H9 (cell line): ENCODE results near the gene TXNDC17. TPM values are rescaled to one million over a fixed set of nuclear protein-coding genes. Genes with fewer than 3 reads are reported as not detected.

Experiments
- DNase-seq: peaks from one replicate; pipeline ENCODE4 v3.0.0-alpha.2; 2017
- H2AFZ ChIP-seq: one replicate; pipeline ENCODE4 v1.6.1; 2013; ENCODE audit warnings: mild to moderate bottlenecking, low read length, control low read depth, moderate library complexity
- H2AK5ac ChIP-seq: 2 replicates; pipeline ENCODE4 v1.6.1; 2013; ENCODE audit warnings: low read length, control low read depth, mixed read lengths; ENCODE audit not compliant: insufficient read length
- H2BK120ac ChIP-seq: one replicate; pipeline ENCODE4 v1.6.1; 2013; ENCODE audit warnings: low read depth, mild to moderate bottlenecking, low read length, control low read depth, inconsistent platforms; ENCODE audit not compliant: poor library complexity, severe bottlenecking
- H2BK12ac ChIP-seq: 2 replicates; pipeline ENCODE4 v1.6.1; 2013; ENCODE audit warnings: low read length, control low read depth, mixed read lengths, low read depth; ENCODE audit not compliant: insufficient read length
- H2BK15ac ChIP-seq: 2 replicates; pipeline ENCODE4 v1.6.1; 2013; ENCODE audit warnings: low read depth, low read length, control low read depth
- H2BK20ac ChIP-seq: one replicate; pipeline ENCODE4 v1.6.1; 2013; ENCODE audit warnings: low read depth, mild to moderate bottlenecking, low read length, control low read depth, inconsistent platforms; ENCODE audit not compliant: poor library complexity, severe bottlenecking
- H2BK5ac ChIP-seq: 2 replicates; pipeline ENCODE4 v1.6.1; 2013; ENCODE audit warnings: low read length, control low read depth, mixed read lengths; ENCODE audit not compliant: insufficient read length
- H3K14ac ChIP-seq: 2 replicates; pipeline ENCODE4 v1.6.1; 2013; ENCODE audit warnings: low read length, control low read depth; ENCODE audit not compliant: insufficient read depth
- H3K18ac ChIP-seq: 2 replicates; pipeline ENCODE4 v1.6.1; 2013; ENCODE audit warnings: low read depth, mild to moderate bottlenecking, mixed read lengths, low read length, control low read depth; ENCODE audit not compliant: insufficient read length
- H3K23ac ChIP-seq: 2 replicates; pipeline ENCODE4 v1.6.1; 2013; ENCODE audit warnings: low read length, control low read depth, mixed read lengths, low read depth; ENCODE audit not compliant: insufficient read length
- H3K23me2 ChIP-seq: 2 replicates; pipeline ENCODE4 v1.6.1; 2013; ENCODE audit warnings: low read depth, mild to moderate bottlenecking, mixed read lengths, low read length, control low read depth; ENCODE audit not compliant: insufficient read length, poor library complexity, severe bottlenecking
- H3K27ac ChIP-seq: 2 replicates; pipeline ENCODE4 v1.5.1; 2013; ENCODE audit warnings: low read length, control low read depth, mixed read lengths, low read depth; ENCODE audit not compliant: insufficient read length
- H3K27me3 ChIP-seq: 2 replicates; pipeline ENCODE4 v1.6.1; 2013; ENCODE audit warnings: low read length, control low read depth, inconsistent platforms; ENCODE audit not compliant: insufficient read depth
- H3K4ac ChIP-seq: 2 replicates; pipeline ENCODE4 v1.6.1; 2013; ENCODE audit warnings: low read depth, mild to moderate bottlenecking, control low read depth, inconsistent platforms, low read length, moderate library complexity
- H3K4me1 ChIP-seq: 2 replicates; pipeline ENCODE4 v1.6.1; 2013; ENCODE audit warnings: low read length, control low read depth, inconsistent platforms; ENCODE audit not compliant: insufficient read depth
- H3K4me2 ChIP-seq: 2 replicates; pipeline ENCODE4 v1.6.1; 2013; ENCODE audit warnings: low read length, control low read depth, mixed read lengths; ENCODE audit not compliant: insufficient read length, insufficient read depth
- H3K56ac ChIP-seq: 2 replicates; pipeline ENCODE4 v1.6.1; 2013; ENCODE audit warnings: low read depth, mild to moderate bottlenecking, mixed read lengths, low read length, control low read depth; ENCODE audit not compliant: insufficient read length
- H3K79me1 ChIP-seq: 2 replicates; pipeline ENCODE4 v1.6.1; 2013; ENCODE audit warnings: low read depth, mild to moderate bottlenecking, moderate library complexity, low read length, control low read depth, inconsistent platforms; ENCODE audit not compliant: insufficient read depth, poor library complexity, severe bottlenecking
- H3K79me2 ChIP-seq: 2 replicates; pipeline ENCODE4 v1.6.1; 2013; ENCODE audit warnings: low read length, control low read depth, inconsistent platforms; ENCODE audit not compliant: insufficient read depth
- H3K9ac ChIP-seq: 2 replicates; pipeline ENCODE4 v1.6.1; 2013; ENCODE audit warnings: low read length, control low read depth, mixed read lengths; ENCODE audit not compliant: insufficient read length; ENCODE audit errors: extremely low read depth
- H3K9me3 ChIP-seq: one replicate; pipeline ENCODE4 v1.6.1; 2013; ENCODE audit warnings: low read depth, low read length, inconsistent platforms; ENCODE audit not compliant: control insufficient read depth
- H3T11ph ChIP-seq: one replicate; pipeline ENCODE4 v1.6.1; 2013; ENCODE audit warnings: mild to moderate bottlenecking, low read length, control low read depth, inconsistent platforms
- H4K20me1 ChIP-seq: one replicate; pipeline ENCODE4 v1.6.1; 2013; ENCODE audit not compliant: control insufficient read depth, insufficient read length, insufficient read depth
- H4K5ac ChIP-seq: 2 replicates; pipeline ENCODE4 v1.6.1; 2013; ENCODE audit warnings: low read depth, mild to moderate bottlenecking, mixed read lengths, low read length, control low read depth; ENCODE audit not compliant: insufficient read length
- H4K8ac ChIP-seq: replicated peaks from 2 replicates; pipeline ENCODE4 v1.6.1; 2013; ENCODE audit warnings: low read length, control low read depth, mixed read lengths, low read depth; ENCODE audit not compliant: insufficient read length
- H4K91ac ChIP-seq: 2 replicates; pipeline ENCODE4 v1.6.1; 2013; ENCODE audit warnings: low read depth, mild to moderate bottlenecking, moderate library complexity, mixed read lengths, low read length, control low read depth; ENCODE audit not compliant: insufficient read length
- H3K27ac Mint-ChIP-seq, 3 experiments: 2 replicates in 2 of 3; 3 replicates in 1 of 3; pipeline ENCODE4 v1.8.0; 2020 to 2021; ENCODE audit warnings: mixed read lengths in 3 of 3, mild to moderate bottlenecking in 1 of 3, moderate library complexity in 1 of 3
- H3K27me3 Mint-ChIP-seq: 2 replicates; pipeline ENCODE4 v1.8.0; 2021; ENCODE audit warnings: low read depth, mild to moderate bottlenecking, moderate library complexity, mixed read lengths
- H3K36me3 Mint-ChIP-seq, 3 experiments: 2 replicates in 2 of 3; 3 replicates in 1 of 3; pipeline ENCODE4 v1.8.0; 2020 to 2021; ENCODE audit warnings: low read depth in 3 of 3, mixed read lengths in 3 of 3; ENCODE audit not compliant: insufficient read depth in 1 of 3
- H3K4me1 Mint-ChIP-seq, 2 experiments: 2 replicates each; pipeline ENCODE4 v1.8.0; 2020; ENCODE audit warnings: mixed read lengths in 2 of 2
- H3K4me3 Mint-ChIP-seq, 2 experiments: 2 replicates in 1 of 2; 3 replicates in 1 of 2; pipeline ENCODE4 v1.8.0; 2020 to 2021; ENCODE audit warnings: mild to moderate bottlenecking in 2 of 2, mixed read lengths in 2 of 2, moderate library complexity in 1 of 2
- H3K9me3 Mint-ChIP-seq, 2 experiments: 2 replicates in 1 of 2; 3 replicates in 1 of 2; pipeline ENCODE4 v1.8.0; 2020; ENCODE audit warnings: mild to moderate bottlenecking in 2 of 2, mixed read lengths in 2 of 2, moderate library complexity in 1 of 2
- WGBS: extraction: QIAGEN DNeasy Blood & Tissue Kit; methylation state at CpG from one replicate; pipeline ENCODE4 v1.1.7; 2013; ENCODE audit warnings: missing lambda C conversion rate, low lambda C conversion rate, mixed read lengths; ENCODE audit not compliant: insufficient read length; ENCODE audit errors: extremely low coverage; 5-methylcytosine and 5-hydroxymethylcytosine counted together
- total RNA-seq: library from RNA; stranded (reverse); gene quantifications from 2 replicates; pipeline ENCODE4 v1.2.1, GENCODE V29; 2021
- TF ChIP-seq, protein P1 (sequence below): fragments of 200-600 bp; sonication (generic); conservative IDR thresholded peaks from 3 replicates; pipeline ENCODE4 v1.8.0; 2021; ENCODE audit warnings: antibody characterized with exemption, mild to moderate bottlenecking

Gene TXNDC17
- total RNA-seq, 1 experiment from 2014 or later, result 170 TPM

DNA sequence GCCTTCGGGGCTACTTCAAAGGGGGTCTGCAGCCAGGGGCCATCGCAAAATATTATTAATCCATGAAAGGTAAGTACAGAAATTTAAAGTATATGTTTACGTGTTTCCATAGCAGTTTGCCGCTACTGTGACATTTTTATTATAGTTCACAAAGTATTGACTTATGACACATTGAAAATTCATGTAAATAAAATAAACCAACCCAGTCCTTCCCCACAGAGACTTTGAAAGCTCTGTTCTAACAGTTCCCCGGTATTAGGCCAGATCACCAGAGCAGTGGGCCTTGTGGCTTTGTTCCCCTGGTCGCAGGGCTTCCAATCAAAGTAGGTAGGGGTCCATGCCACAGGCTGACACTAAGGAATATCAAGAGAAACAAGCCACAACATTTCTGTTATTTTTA, 14.2 kb upstream of the TXNDC17 start:
- no peak overlapping the region for H2BK120ac ChIP-seq
- no peak overlapping the region for H4K5ac ChIP-seq
- no peak overlapping the region for H2AK5ac ChIP-seq
- no peak overlapping the region for H3K23ac ChIP-seq
- H2BK12ac ChIP-seq, result no peak overlapping the region
- H3K79me2 ChIP-seq, result no peaks in the 10 kb centered on the region
- H3K4me3 Mint-ChIP-seq, result no peak overlapping the region
- H2BK20ac ChIP-seq, result no peak overlapping the region
- H2BK5ac ChIP-seq, result no peak overlapping the region
- no peaks in the 10 kb centered on the region for H3K4me1 ChIP-seq
- H3K27ac ChIP-seq, result no peak overlapping the region
- no peak overlapping the region for H3K18ac ChIP-seq
- H3T11ph ChIP-seq, result no peak overlapping the region
- H3K4me2 ChIP-seq, result no peak overlapping the region
- no peaks in the 10 kb centered on the region for H3K27me3 ChIP-seq
- H3K23me2 ChIP-seq, result no peaks in the 10 kb centered on the region
- no peak overlapping the region for H2BK15ac ChIP-seq
- peaks cover 7 to 69% (median 46%) of the 10 kb centered on the region in 3 experiments; a peak in 6 of 7 replicates for H3K36me3 Mint-ChIP-seq
- no peaks in the 10 kb centered on the region for H3K27me3 Mint-ChIP-seq
- H4K8ac ChIP-seq, result no peak overlapping the region
- H3K27ac Mint-ChIP-seq, result no peak overlapping the region
- H4K20me1 ChIP-seq, result no peaks in the 10 kb centered on the region
- no CpG with 5 or more reads among the region's 6 CpGs for WGBS
- no peak overlapping the region for H3K4ac ChIP-seq
- H3K9me3 ChIP-seq, result no peaks in the 10 kb centered on the region
- no peaks in the 10 kb centered on the region for H3K4me1 Mint-ChIP-seq
- H3K56ac ChIP-seq, result no peak overlapping the region
- no peaks in the 10 kb centered on the region for H3K9me3 Mint-ChIP-seq
- no peak for DNase-seq
- no peak overlapping the region for H4K91ac ChIP-seq
- TF ChIP-seq, protein P1, sequence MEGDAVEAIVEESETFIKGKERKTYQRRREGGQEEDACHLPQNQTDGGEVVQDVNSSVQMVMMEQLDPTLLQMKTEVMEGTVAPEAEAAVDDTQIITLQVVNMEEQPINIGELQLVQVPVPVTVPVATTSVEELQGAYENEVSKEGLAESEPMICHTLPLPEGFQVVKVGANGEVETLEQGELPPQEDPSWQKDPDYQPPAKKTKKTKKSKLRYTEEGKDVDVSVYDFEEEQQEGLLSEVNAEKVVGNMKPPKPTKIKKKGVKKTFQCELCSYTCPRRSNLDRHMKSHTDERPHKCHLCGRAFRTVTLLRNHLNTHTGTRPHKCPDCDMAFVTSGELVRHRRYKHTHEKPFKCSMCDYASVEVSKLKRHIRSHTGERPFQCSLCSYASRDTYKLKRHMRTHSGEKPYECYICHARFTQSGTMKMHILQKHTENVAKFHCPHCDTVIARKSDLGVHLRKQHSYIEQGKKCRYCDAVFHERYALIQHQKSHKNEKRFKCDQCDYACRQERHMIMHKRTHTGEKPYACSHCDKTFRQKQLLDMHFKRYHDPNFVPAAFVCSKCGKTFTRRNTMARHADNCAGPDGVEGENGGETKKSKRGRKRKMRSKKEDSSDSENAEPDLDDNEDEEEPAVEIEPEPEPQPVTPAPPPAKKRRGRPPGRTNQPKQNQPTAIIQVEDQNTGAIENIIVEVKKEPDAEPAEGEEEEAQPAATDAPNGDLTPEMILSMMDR, result no peak
- no peak overlapping the region for H3K9ac ChIP-seq
- H2AFZ ChIP-seq, result no peak overlapping the region
- no peak overlapping the region for H3K14ac ChIP-seq
- H3K79me1 ChIP-seq, result peaks cover 3% of the 10 kb centered on the region
